Umbilical cord (tissue), 2 donors: ENCODE results near the gene NELFCD. TPM values are rescaled to one million over a fixed set of nuclear protein-coding genes. Genes with fewer than 3 reads are reported as not detected.
A peak's percentile ranks its signal among the peaks of the same experiment; 100 is the strongest.
"Not testable (repeated sequence)": the region's sequence is repeated elsewhere in the genome, so short reads cannot be mapped to it uniquely, and the experiment has no call there.

ENCODE experiments used
- DNase-seq: peaks from one replicate; pipeline ENCODE4 v3.0.0-alpha.2; 2015; ENCODE audit warnings: low spot score
- total RNA-seq: library from RNA; depleted of rRNA; stranded (reverse); fragments of >200 nt; gene quantifications from one replicate; pipeline ENCODE4 v1.2.3, GENCODE V29; 2014; ENCODE audit warnings: low replicate concordance; ENCODE audit not compliant: insufficient read depth

NELFCD gene
- total RNA-seq, 1 donor from 2014 or later: 28.2 TPM

DNA sequence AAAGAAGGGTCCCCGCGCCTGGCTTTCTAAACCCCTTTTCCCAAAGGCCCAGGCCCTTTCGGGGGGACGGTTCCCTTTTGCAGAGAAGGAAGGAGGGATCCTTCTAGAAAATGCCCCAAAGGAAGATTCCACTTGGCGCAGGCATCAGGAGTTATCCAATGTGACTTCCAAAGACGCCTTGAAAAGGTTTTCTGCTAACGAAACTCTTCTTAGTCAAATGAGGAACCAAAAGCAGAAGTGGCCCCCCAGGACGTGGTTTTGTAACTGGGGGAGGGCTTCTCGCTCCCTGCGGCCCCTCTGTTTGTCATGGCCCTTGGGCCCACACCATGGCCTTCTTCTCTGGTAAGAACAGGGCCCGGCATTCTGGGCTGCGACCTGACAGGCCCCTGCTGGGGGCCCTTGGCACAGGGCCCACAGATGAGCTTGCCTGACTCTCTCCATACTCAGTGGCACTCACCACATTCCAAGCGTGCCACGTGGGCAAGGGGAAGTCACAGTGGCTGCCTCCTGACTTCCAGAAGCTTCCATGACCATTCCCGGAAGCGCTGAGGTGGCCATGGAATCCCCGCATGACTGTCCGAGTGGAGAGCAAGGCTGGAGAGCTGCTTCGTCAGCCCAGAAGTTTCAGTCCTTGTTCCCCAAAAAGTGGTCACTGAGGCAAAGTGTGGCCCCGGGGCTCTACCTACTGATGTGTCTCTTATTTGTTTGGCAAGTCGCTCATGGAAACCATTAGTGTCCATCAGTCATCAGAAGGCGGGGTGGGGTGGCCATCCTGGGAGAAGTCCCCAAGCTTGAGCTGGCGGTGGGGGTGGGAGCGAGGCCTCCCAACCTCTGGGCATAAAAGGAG, 26.8 kb downstream of the NELFCD start:
- DNase-seq: peak; percentile 25

DNA sequence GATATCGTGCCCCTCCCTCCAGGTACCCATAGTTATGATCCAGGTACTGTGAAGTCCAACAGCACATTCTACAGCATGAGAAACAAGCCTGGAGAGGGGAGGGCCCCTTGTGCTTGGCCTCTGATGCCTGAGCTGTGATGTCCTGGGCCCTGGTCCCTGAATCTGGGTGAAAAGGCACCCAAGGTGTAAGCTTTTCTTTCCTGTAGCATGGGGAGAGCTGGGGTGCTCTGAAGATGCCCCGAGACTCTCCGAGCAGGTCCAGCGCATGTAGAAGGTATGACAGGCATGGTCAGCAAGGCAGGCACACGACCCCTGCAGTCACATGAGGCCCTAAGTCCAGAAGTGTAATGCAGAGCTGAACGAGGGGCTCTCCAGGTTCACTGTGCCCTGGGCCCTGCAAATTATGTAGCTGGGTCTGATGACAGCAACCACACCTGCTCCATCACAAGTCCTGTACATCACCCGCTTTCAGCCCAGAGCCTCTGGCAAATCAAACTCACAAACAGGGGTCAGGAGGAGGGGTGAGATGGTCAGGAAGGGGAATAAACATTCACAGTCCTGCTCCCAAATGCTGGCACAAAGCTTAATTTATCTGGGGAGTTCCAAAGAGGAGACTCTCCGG, 27.8 kb downstream of the NELFCD start:
- DNase-seq: no peak

DNA sequence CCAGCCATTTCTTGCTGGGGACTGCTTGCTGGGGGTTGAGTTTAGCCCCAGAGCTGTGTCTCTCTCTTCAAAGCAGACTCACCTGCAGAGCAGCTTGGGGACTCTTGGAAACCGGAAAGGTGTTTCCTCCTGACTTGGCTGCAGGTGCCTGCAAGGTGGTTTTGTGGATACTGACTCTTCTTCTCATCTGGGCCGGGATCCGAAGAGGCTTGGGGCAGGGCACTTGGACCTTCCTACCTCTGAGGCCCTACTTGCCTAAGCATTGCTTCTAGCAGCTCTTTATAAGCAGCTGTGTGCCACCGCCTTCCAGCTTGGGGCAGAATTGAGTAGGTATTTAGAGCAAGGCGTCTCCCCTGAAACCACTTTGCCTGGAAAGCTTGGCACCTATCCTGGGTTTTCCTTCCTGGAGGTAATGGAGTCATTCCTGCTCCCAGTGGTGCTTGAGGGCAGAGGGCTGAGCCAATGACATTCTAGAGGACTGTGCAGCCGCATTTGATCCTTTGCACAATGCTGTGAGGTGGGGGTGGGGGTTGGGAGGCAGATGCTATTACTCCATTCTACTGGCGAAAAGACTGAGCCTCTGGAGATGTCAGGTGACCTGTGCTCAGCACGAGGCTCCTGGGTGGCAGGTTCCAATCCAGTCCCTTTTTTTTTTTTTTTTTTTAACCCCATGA, 29.4 kb downstream of the NELFCD start:
- DNase-seq: peak; percentile 28

DNA sequence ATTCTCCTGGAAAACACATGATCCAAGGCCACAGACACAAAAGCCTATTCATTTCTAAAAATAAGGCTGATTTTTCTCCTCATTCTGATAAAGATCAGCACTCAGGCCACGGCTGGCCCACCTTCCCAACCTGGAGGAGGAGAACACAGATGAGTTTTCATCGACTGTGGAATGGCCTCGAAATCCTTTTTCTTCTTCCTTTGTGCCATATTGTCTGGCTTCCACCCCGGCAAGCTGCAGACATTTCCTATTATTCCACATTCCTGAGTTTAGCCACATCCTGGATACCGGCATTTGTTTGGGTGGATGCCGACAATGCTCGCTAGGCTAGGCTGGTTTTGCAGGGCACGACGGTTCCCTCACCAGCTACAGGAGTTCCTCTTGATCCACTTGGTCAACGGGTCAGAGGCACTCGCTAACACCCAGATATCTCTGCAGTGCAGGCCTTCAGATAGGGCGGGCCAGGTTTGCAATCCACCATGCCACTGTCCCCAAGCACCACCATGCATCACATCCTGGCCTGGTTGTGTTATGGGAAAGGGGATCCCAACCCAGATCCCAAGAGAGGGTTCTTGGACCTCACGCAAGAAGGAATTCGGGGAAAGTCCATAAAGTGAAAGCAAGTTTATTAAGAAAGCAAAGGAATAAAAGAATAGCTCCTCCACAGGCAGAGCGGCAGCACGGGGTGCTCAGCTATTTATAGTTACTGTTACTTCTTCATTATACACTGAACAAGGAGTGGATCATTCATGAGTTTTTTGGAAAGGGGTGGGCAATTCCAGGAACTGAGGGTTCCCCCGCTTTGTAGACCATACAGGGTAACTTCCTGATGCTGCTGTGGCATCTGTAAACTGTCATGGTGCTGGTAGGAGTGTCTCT, 30.2 kb downstream of the NELFCD start:
- DNase-seq: peak; percentile 37

DNA sequence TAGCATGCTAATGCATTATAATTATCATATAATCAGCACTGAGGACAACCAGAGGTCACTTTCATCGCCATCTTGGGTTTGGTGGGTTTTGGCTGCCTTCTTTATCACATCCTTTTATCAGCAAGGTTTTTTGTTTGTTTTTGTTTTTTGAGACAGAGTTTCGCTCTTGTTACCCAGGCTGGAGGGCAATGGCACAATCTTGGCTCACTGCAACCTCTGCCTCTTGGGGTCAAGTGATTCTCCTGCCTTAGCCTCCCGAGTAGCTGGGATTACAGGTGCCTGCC, 30.8 kb downstream of the NELFCD start:
- DNase-seq: not testable (repeated sequence)

DNA sequence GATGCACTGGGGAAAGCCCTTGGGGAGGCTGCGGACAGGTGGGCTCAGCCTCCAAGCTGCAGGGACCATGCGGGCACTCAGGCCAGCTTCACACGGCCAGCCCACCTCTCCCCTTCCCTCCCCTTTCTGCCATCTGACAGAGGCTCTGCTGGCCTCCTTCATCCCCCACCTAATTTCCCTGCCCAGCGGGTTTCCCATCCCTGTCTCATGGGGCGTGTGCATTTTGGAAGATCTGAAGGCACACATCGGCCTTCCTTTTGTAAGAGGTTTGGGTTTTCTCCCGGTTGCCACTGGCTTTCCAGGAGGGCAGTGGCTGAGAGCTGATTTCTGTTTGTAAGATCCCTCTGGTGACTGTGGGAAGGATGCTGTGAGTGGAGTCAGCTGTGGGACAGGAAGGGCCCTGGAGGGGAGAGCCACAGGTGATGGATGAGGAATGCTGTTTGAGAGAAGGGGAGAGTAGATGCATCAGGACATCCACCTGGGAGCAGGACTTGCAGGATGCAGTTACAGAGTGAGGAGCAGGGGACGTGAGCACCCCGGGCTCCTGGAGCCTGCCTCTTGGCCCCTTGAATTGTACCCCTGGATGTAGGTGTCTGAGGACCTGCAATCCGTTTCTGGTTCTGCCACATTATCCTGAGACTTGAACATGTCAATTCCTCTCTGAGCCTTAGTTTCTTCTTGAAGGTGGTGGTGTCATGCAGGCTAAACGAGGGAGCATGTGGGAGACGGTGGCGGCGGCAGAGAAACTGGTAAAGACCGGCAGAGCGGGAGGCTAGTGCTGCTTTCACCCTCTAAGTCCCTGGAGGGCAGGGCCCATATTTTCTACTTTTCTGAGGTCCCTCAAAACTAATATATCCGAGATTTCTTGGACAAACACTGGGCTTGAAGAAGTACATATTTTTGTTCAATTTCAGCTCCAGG, 32.2 kb downstream of the NELFCD start:
- DNase-seq: no peak

DNA sequence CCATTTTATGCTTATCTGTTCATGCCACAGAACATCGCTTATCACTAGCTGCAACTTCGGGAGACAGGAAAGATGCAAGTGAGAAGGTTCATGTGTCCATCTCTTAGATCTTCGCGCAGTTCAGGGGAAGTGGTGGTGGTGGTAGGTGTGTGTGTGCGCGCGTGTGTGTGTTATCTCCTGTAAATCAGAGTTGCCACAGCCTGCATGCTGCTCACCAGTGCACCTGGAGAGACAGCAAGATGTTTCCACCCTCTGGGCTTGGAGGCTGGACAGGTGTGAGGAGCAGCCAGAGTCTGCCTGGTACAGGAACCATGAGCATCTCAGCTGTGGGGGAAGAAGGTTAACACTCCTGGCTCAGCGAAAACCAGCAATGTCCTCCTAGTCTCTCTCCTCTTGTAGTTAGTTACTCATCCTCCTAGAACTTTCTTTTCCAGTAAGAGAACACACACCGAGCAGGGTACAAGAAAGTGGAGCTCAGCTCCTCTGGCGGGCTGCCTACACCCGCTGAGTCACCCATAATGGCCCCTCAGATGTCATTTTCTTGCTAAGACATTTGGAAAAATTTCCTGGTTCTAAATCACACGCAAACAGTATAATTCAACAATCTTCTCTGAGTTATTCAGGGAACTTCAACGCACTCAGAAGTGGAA, 33.0 kb downstream of the NELFCD start:
- DNase-seq: peak; percentile 20

DNA sequence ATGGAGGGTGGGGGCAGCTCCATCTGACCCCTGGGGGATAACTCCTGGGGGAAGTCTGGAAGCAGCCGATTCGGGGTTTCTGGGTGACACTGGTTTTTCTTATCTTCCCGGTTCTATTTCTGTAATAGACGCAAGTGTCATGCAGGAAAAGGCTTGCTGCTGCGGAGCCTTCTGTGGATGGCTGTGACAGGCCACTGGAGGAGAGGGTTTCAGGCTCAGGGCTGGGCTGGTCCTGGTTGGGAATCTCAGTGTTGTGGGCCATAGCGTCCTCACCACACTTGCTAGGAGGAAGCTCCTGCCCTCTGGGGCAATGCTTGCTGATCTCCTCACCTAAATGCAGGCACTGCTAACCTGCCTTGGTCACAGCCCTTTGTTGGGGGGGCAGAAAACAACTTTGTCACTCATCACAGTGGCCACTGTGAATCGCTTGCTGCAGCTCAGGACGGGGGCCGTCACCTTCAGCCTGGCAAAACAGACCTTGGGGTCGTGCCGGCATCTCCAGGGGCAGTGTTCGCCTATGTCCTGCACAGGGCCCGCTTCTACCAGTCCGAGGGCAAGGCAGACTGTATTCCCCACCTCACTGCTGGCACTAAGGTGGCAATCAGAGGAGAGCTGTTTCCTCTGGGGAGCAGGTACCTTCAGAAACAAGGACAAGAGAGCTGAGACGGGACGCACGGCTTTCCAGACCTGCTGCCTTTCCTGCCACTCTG, 33.8 kb downstream of the NELFCD start:
- no peak for DNase-seq

DNA sequence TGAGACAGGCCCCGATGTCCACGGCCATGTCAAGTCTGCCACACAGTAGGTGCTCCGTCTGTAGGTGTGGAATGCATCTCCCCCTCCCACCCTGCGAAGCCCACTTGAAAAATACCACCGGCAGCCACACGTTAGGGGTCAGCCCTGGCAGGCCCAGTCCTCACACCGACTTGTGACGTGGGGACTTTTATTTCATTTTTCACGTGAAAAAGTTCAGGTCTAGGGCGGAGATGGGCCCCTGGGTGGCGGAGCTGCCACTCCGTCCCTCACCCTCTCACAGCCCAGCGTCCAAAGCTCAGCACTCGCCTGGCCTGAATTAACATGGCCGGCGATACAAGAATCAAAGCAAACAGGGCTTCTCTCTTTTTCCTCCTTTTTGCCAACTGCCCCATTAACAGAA, 34.4 kb downstream of the NELFCD start:
- DNase-seq: no peak

DNA sequence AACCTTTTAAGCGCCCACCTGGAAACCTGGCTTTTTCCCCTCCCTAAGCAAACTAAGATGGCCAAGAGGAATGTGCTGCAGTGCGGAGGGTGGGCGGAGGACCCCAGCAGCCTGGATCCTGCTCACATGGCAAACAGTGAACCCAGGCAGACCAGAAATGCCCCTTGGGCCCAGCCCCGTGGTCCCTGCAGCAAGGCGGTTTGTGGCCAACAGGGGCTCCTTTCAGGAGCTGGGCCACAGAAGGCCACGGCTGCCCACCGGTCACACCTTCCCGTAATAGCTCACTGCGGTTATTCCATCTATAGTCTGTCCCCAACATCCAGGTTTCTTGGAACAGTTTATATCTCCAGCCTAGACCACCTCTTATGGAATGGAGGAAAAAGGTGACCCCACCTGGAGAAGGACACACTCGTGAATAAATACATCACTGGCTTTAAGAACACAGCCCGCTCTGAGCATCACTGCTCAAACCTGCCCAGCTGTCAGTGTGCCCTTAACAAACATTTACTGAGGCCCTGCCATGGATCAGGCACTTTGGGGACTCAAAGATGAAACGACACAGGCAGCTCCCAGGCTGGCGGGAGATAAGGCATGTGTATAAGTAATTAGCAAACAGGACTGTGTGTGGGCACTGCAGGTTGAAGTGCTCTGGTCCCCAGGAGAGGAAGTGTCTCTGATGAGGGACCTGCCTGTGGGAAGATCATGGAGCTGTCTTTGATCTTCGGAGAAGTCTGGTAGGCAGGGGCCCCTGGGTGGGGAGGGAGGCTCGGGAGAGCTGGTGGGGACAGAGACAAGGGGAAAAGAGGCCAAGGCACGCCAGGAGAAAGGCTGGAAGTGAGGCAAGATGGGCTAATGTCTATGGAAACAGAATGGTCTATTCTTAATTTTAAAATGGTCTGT, 35.0 kb downstream of the NELFCD start:
- no peak for DNase-seq

DNA sequence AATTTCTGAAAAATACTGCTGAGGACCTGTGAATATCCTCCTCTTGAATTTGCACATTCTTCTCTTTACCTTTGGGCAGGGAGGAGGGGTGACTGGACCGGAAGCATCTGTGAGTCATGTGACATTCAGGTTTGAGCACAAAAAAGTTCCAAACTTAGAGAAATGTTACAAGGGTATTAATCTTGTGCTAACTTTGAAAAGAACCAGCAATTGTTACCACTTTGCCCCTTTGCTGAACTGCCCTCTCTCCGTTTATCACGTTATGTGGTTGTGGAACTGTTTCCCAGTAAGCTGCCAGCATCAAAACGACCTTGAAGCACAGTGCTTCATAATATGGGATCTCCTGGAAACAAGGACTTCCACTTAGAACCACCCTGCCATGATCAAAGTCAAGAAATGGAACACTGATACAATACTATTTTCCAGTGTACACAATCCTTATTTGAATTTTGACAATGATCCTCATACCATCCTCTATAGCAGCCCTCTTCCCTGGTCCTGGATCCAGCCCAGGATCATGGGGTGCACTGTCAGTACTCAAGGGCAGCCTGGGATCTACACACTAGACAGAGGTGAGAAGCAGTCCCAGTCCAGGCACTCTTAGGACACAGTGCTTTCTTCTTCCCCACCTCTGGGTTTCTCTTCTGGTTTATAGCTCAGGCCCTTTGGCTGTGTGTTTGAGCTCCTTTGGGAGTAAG, 35.9 kb downstream of the NELFCD start:
- no peak for DNase-seq

DNA sequence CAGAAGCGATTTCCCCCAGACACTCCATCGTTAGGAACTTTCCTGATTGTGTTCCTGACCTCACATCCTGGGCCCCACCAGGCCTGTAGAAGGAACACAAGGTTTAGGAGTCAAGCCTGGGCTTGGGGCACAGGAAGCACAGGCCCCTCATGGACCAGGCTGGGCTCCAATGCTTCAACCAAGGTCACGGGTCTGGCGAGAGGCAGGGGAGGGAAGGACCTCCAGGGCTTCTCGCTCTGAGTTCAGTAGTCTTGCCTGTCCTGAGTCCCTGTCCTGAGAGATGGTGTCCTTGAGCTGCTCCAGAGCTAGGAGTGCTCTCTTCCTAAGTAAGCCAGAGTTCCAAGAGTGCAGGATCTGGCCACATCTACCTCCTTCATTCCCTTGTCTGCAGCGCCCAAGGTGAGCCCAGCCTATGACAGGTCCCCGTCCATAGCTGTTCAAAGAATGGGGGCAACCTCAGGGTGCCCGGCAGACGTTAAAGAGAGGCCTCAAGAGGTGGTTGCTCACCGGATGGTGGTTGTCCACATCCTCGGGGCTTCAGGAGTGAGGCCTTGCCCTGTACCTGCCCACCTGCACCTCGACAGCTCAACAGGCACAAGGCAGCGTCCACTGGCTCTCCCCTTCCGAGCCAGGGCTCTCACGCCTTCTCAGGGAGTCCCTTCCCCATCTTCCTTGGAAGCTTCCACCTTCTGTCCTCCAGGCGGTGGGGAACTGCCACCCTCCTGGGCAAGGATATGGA, 36.6 kb downstream of the NELFCD start:
- no peak for DNase-seq

DNA sequence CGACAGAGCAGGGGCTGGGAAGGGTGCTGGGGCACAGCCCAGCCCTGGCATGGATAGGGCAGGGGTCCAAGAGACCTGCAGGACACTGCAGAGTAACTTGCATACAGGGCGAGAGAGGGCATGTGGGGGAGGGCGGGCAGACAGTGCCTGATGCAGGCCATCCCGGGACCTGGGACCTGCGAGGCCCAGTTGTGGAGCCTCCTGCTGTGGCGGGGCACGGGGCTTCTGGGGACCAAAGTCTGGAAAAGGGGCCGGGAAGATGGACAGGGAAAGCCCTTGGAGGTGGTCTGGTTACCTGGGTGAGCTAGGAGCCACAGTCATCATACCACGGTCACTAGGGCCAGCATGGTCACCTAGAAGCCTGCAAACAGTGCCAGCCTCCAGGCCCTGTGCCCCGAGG, 37.8 kb downstream of the NELFCD start:
- DNase-seq: no peak

DNA sequence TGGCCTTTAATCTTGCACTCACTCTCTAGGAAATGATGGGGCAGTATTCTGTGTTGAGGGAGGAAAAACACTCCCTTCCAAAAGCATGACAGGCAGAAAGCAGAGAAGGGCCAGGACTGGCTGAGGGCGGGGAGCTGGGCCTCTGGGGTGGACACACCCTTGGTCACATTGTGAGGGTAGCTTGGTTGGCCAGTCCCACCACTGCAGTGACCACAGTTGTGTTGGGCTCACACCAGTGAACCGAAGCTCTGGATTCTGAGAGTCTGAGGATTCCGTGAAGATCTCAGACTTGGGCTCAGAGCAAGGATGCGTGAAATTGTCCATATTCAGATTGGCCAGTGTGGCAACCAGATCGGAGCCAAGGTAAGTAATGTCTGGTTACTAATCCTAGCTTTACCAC, 38.2 kb downstream of the NELFCD start, which contains the start of gene TUBB1:
Gene TUBB1, plus strand, starts transcription at position 213 of the 400 bp plus-strand sequence. Its CDS starts 94 bp downstream, at position 307.
- no peak for DNase-seq

DNA sequence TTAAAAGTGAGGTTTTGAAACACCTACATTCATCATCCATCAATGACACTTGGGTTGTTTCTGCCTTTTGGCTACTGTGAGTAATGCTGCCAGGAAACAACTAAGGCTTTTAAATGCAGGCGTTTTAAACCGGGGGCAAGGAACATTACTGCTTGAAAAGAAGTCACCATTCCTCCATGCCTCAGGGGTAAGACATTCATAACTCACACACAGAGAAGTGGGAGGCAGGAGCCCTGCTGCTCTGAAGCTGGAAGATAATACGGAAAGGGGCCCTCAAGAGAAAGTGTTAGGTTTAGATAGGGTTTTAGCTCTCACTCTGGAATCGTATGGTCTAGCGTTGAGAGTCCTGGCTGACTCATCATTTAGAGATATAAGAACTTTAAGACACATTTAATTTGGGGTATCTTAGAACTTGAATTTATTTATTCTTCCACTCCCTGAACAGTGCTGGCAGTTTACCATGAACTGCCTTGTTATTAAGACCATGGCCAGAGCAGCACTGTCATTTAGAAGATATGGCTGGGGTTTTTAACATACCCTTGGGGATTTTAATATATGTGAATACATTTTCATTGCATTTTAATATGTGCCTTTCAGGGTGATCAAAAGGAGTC, 40.0 kb downstream of the NELFCD start:
- peak; percentile 50 for DNase-seq

DNA sequence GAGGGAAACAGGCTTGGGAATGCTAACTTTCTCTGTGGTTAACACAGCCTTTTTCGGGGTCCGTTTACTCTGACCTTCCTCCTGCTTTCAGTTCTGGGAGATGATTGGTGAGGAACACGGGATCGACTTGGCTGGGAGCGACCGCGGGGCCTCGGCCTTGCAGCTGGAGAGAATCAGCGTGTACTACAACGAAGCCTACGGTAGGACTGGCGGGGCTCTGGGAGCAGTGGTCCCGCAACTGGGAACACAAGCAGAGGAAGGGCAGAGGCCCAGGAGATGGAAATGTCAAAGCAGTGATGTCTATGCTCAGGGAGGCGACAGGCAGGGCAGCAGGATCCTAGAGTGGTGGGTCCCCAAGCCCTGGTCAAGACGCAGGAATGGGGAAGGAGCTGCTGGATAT, 41.7 kb downstream of the NELFCD start:
- no peak for DNase-seq

DNA sequence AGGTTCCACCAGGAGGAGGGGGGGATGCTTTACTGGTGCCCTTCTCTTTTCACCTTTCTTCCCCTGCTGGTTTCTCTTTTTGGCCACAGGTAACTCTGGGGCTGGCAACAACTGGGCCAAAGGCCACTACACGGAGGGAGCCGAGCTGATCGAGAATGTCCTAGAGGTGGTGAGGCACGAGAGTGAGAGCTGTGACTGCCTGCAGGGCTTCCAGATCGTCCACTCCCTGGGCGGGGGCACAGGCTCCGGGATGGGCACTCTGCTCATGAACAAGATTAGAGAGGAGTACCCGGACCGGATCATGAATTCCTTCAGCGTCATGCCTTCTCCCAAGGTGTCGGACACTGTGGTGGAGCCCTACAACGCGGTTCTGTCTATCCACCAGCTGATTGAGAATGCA, 42.6 kb downstream of the NELFCD start:
- DNase-seq: no peak
